ENCODE results near the gene CDH4. TPM values are rescaled to one million over a fixed set of nuclear protein-coding genes. Genes with fewer than 3 reads are reported as not detected.

Gene CDH4
- total RNA-seq, 3 donors from 2014 or later (not counting 1 experiment from before 2014, with no cell fraction given): 0.18 TPM; not detected in 2

GRCh38 chr20:61723529-61724257 lies 471.6 kb downstream of the CDH4 start:
- H3K27ac ChIP-seq (ENCODE audit: low read length): no peak overlapping the region
- DNase-seq (no peak), ATAC-seq (no peak)
- H3K9me3 ChIP-seq (ENCODE audit: control insufficient read depth, insufficient read depth, low read length): no peaks in the 10 kb centered on the region
- H3K27me3 ChIP-seq (ENCODE audit: control insufficient read depth, insufficient read depth, low read length): no peaks in the 10 kb centered on the region
- no peaks in the 10 kb centered on the region for H3K9me3 Mint-ChIP-seq
- WGBS (ENCODE audit: insufficient coverage): 84% methylated on average over 12 of the region's 12 CpGs
- no peak for TF ChIP-seq CTCF (IDR thresholded peaks at IDR 0.05)
- intact Hi-C loops (cut with micrococcal nuclease): no loop called here
- no peaks in the 10 kb centered on the region for H3K27me3 Mint-ChIP-seq (ENCODE audit: low read depth in 2 of 2)
- no peaks in the 10 kb centered on the region for H3K36me3 ChIP-seq (ENCODE audit: control insufficient read depth, insufficient read depth, low read length)
- H3K36me3 Mint-ChIP-seq: no peaks in the 10 kb centered on the region
- H3K4me1 ChIP-seq (ENCODE audit: control insufficient read depth, insufficient read depth, low read length): peaks cover 5% of the 10 kb centered on the region
- H3K27ac Mint-ChIP-seq: no peak overlapping the region
- H3K4me1 Mint-ChIP-seq: peaks cover 10 to 16% of the 10 kb centered on the region in 2 donors
- no peak overlapping the region for H3K4me3 Mint-ChIP-seq
- no peak overlapping the region for H3K4me3 ChIP-seq (ENCODE audit: low read length)

GRCh38 chr20:61724376-61724775 lies 472.3 kb downstream of the CDH4 start:
- Histone ChIP-seq H3K4me1 (ENCODE audit: control insufficient read depth, insufficient read depth, low read length) (no peaks in the 10 kb centered on the region), H3K36me3 (ENCODE audit: control insufficient read depth, insufficient read depth, low read length) (no peaks in the 10 kb centered on the region), H3K27me3 (ENCODE audit: control insufficient read depth, insufficient read depth, low read length) (no peaks in the 10 kb centered on the region), H3K27ac (ENCODE audit: low read length) (no peak overlapping the region), H3K4me3 (ENCODE audit: low read length) (no peak overlapping the region), H3K9me3 (ENCODE audit: control insufficient read depth, insufficient read depth, low read length) (no peaks in the 10 kb centered on the region)
- H3K27ac Mint-ChIP-seq: no peak overlapping the region
- WGBS (ENCODE audit: insufficient coverage): 10% methylated on average over 4 of the region's 4 CpGs
- no peaks in the 10 kb centered on the region for H3K36me3 Mint-ChIP-seq
- ATAC-seq (no peak), DNase-seq (no peak)
- no peak overlapping the region for H3K4me3 Mint-ChIP-seq
- peaks cover 8 to 9% of the 10 kb centered on the region in 2 donors for H3K4me1 Mint-ChIP-seq
- no peak for TF ChIP-seq CTCF (IDR thresholded peaks at IDR 0.05)
- H3K27me3 Mint-ChIP-seq (ENCODE audit: low read depth in 2 of 2): no peaks in the 10 kb centered on the region
- intact Hi-C loops (cut with micrococcal nuclease): no loop called here
- no peaks in the 10 kb centered on the region for H3K9me3 Mint-ChIP-seq

- no peaks in the 10 kb centered on the region for H3K36me3 Mint-ChIP-seq
- intact Hi-C loops (cut with micrococcal nuclease): no loop called here
These were observed 473.1 kb downstream of the CDH4 start for GRCh38 chr20:61725145-61725544.

More at GRCh38 chr20:61725145-61725544, 473.1 kb downstream of the CDH4 start:
- no peak overlapping the region for H3K27ac Mint-ChIP-seq
- Histone ChIP-seq H3K36me3 (ENCODE audit: control insufficient read depth, insufficient read depth, low read length) (no peaks in the 10 kb centered on the region), H3K9me3 (ENCODE audit: control insufficient read depth, insufficient read depth, low read length) (no peaks in the 10 kb centered on the region), H3K4me3 (ENCODE audit: low read length) (no peak overlapping the region), H3K4me1 (ENCODE audit: control insufficient read depth, insufficient read depth, low read length) (no peaks in the 10 kb centered on the region), H3K27ac (ENCODE audit: low read length) (no peak overlapping the region), H3K27me3 (ENCODE audit: control insufficient read depth, insufficient read depth, low read length) (no peaks in the 10 kb centered on the region)
- H3K27me3 Mint-ChIP-seq (ENCODE audit: low read depth in 2 of 2): no peaks in the 10 kb centered on the region
- WGBS (ENCODE audit: insufficient coverage): 95% methylated on average over 8 of the region's 8 CpGs
- DNase-seq: no peak
- H3K4me3 Mint-ChIP-seq: no peak overlapping the region
- TF ChIP-seq CTCF (IDR thresholded peaks at IDR 0.05): no peak
- H3K4me1 Mint-ChIP-seq: peaks cover under 1 to 2% of the 10 kb centered on the region in 2 donors
- no peak for ATAC-seq
- no peaks in the 10 kb centered on the region for H3K9me3 Mint-ChIP-seq
